Activated CD4-positive, CD25-positive, alpha-beta regulatory T cell treated with anti-CD3 and anti-CD28 coated beads, Interleukin-2, amount 50 U/mL, for 72 hours (primary cell): Measurements from ENCODE around the gene FXYD3.

Experiments used
- DNase-seq: peaks from one replicate; pipeline ENCODE4 v3.0.0; 2021

FXYD3 gene

DNA sequence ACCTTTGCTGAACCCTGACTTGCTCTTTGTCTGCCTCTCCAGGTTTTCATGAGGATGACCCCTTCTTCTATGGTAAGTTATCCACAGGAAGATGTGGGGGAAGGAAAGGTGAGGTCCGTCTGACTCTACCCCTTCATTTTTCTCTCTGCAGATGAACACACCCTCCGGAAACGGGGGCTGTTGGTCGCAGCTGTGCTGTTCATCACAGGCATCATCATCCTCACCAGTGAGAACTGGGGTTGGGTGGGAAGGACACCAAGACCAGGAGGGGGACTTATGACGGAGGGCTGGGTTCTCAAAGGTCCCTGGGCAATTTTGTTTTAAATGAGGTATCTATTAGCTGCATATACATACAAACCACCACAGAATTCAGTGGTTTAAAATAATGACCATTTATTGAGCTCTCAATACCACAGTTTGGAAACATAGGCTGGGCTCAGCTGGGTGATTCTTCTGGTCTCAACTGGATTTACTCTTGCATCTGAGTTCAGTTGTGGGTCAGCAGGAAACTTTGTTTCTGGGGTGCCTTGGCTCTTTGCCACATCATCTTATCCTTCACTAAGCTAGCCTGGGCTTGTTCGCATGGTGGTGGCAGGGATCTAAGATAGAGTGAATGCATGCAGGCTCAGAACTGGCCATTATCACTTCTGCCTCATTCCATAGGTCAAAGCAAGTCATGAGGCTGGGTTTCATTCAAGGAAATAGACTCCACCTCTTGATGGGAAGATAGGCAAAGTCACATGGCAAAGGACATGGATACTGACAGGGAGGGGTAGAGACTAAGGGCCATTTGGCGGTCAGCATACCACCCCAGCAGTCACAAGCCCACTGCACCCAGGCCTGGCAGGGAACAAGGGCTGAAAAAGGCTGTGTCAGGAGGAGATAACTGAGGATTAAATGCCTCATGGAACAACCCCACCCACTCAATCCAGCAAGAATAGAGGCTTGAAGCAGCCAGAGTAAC is 50.8 kb downstream of the FXYD3 start:
- DNase-seq = no peak

DNA sequence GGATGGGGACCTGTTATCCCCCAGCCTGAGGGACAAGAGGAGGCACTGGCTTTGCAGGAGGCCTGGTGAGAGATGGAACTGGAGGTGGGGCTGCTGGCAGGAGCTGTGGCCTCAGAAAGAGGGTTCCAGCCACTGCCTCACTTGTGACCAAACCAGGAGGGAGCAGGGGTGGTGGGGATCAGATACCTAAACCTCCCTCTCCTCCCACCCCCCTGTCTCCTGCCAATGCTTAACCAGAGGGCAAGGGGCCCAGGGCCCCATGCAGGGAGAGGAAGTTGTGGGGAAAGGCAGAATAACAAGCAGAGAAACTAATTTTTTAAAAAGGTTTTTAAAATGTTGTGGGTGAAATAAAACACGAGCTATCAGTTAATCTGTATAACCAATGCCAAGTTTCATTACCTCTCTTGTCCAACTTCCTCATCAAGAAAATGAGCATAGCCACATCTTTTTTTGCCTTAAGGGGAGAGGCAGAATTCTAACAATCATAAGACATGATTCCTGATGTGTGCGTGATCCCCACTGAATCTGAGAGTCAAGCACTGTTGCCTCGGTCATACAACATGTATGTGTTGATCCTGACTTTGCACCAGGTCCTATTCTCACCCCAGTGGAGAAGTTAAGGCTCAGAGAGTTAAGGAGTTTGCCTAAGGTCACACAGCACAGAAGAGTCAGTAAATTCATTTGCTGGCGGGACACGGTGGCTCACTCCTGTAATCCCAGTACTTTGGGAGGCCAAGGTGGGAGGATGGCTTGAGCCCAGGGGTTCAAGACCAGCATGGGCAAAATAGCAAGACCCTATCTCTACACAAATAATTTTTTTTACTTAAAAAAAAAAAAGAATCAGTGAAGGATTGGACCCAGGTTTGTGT is 51.9 kb downstream of the FXYD3 start:
- DNase-seq = peak; percentile 16

GRCh38 chr19:35168196-35168595 is 52.6 kb downstream of the FXYD3 start:
- DNase-seq = no peak

DNA sequence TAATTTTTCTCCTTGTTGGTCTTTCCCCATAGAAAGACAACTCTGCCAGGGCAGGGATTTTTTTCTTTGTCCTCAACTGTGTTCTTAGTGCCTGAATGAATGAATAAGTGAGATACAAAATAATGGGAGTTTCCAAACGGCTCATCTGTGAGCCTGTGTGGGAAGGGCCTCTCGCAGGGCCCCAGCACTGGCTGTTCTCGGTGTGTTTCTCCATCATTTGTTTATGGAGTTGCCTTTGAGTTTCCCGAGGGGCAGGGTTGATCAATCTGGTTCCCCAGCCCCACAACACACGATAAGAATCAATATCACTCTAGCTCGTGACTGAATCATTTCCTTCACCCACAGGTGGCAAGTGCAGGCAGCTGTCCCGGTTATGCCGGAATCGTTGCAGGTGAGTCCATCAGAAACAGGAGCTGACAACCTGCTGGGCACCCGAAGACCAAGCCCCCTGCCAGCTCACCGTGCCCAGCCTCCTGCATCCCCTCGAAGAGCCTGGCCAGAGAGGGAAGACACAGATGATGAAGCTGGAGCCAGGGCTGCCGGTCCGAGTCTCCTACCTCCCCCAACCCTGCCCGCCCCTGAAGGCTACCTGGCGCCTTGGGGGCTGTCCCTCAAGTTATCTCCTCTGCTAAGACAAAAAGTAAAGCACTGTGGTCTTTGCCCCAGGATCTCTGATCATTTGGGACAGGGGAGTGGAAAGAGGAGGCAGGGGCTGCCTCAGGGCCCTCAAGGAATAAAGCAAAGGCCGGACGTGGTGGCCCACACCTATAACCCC is 53.8 kb downstream of the FXYD3 start:
- peak; percentile 15 for DNase-seq

- peak; percentile 25 for DNase-seq
These were observed 54.9 kb downstream of the FXYD3 start for GRCh38 chr19:35170359-35171061.

- DNase-seq = no peak
These were observed 56.1 kb downstream of the FXYD3 start for GRCh38 chr19:35171730-35172129.
